H9 (cell line): ENCODE measurements around the gene RBM19. TPM values are rescaled to one million over a fixed set of nuclear protein-coding genes. Genes with fewer than 3 reads are reported as not detected.

Experiments used
- DNase-seq: peaks from one replicate; pipeline ENCODE4 v3.0.0-alpha.2; 2017
- H2AFZ ChIP-seq: one replicate; pipeline ENCODE4 v1.6.1; 2013; ENCODE audit warnings: mild to moderate bottlenecking, low read length, control low read depth, moderate library complexity
- H2AK5ac ChIP-seq: 2 replicates; pipeline ENCODE4 v1.6.1; 2013; ENCODE audit warnings: low read length, control low read depth, mixed read lengths; ENCODE audit not compliant: insufficient read length
- H2BK120ac ChIP-seq: one replicate; pipeline ENCODE4 v1.6.1; 2013; ENCODE audit warnings: low read depth, mild to moderate bottlenecking, low read length, control low read depth, inconsistent platforms; ENCODE audit not compliant: poor library complexity, severe bottlenecking
- H2BK12ac ChIP-seq: 2 replicates; pipeline ENCODE4 v1.6.1; 2013; ENCODE audit warnings: low read length, control low read depth, mixed read lengths, low read depth; ENCODE audit not compliant: insufficient read length
- H2BK15ac ChIP-seq: 2 replicates; pipeline ENCODE4 v1.6.1; 2013; ENCODE audit warnings: low read depth, low read length, control low read depth
- H2BK20ac ChIP-seq: one replicate; pipeline ENCODE4 v1.6.1; 2013; ENCODE audit warnings: low read depth, mild to moderate bottlenecking, low read length, control low read depth, inconsistent platforms; ENCODE audit not compliant: poor library complexity, severe bottlenecking
- H2BK5ac ChIP-seq: 2 replicates; pipeline ENCODE4 v1.6.1; 2013; ENCODE audit warnings: low read length, control low read depth, mixed read lengths; ENCODE audit not compliant: insufficient read length
- H3K14ac ChIP-seq: 2 replicates; pipeline ENCODE4 v1.6.1; 2013; ENCODE audit warnings: low read length, control low read depth; ENCODE audit not compliant: insufficient read depth
- H3K18ac ChIP-seq: 2 replicates; pipeline ENCODE4 v1.6.1; 2013; ENCODE audit warnings: low read depth, mild to moderate bottlenecking, mixed read lengths, low read length, control low read depth; ENCODE audit not compliant: insufficient read length
- H3K23ac ChIP-seq: 2 replicates; pipeline ENCODE4 v1.6.1; 2013; ENCODE audit warnings: low read length, control low read depth, mixed read lengths, low read depth; ENCODE audit not compliant: insufficient read length
- H3K23me2 ChIP-seq: 2 replicates; pipeline ENCODE4 v1.6.1; 2013; ENCODE audit warnings: low read depth, mild to moderate bottlenecking, mixed read lengths, low read length, control low read depth; ENCODE audit not compliant: insufficient read length, poor library complexity, severe bottlenecking
- H3K27ac ChIP-seq: 2 replicates; pipeline ENCODE4 v1.5.1; 2013; ENCODE audit warnings: low read length, control low read depth, mixed read lengths, low read depth; ENCODE audit not compliant: insufficient read length
- H3K27me3 ChIP-seq: 2 replicates; pipeline ENCODE4 v1.6.1; 2013; ENCODE audit warnings: low read length, control low read depth, inconsistent platforms; ENCODE audit not compliant: insufficient read depth
- H3K4ac ChIP-seq: 2 replicates; pipeline ENCODE4 v1.6.1; 2013; ENCODE audit warnings: low read depth, mild to moderate bottlenecking, control low read depth, inconsistent platforms, low read length, moderate library complexity
- H3K4me1 ChIP-seq: 2 replicates; pipeline ENCODE4 v1.6.1; 2013; ENCODE audit warnings: low read length, control low read depth, inconsistent platforms; ENCODE audit not compliant: insufficient read depth
- H3K4me2 ChIP-seq: 2 replicates; pipeline ENCODE4 v1.6.1; 2013; ENCODE audit warnings: low read length, control low read depth, mixed read lengths; ENCODE audit not compliant: insufficient read length, insufficient read depth
- H3K56ac ChIP-seq: 2 replicates; pipeline ENCODE4 v1.6.1; 2013; ENCODE audit warnings: low read depth, mild to moderate bottlenecking, mixed read lengths, low read length, control low read depth; ENCODE audit not compliant: insufficient read length
- H3K79me1 ChIP-seq: 2 replicates; pipeline ENCODE4 v1.6.1; 2013; ENCODE audit warnings: low read depth, mild to moderate bottlenecking, moderate library complexity, low read length, control low read depth, inconsistent platforms; ENCODE audit not compliant: insufficient read depth, poor library complexity, severe bottlenecking
- H3K79me2 ChIP-seq: 2 replicates; pipeline ENCODE4 v1.6.1; 2013; ENCODE audit warnings: low read length, control low read depth, inconsistent platforms; ENCODE audit not compliant: insufficient read depth
- H3K9ac ChIP-seq: 2 replicates; pipeline ENCODE4 v1.6.1; 2013; ENCODE audit warnings: low read length, control low read depth, mixed read lengths; ENCODE audit not compliant: insufficient read length; ENCODE audit errors: extremely low read depth
- H3K9me3 ChIP-seq: one replicate; pipeline ENCODE4 v1.6.1; 2013; ENCODE audit warnings: low read depth, low read length, inconsistent platforms; ENCODE audit not compliant: control insufficient read depth
- H3T11ph ChIP-seq: one replicate; pipeline ENCODE4 v1.6.1; 2013; ENCODE audit warnings: mild to moderate bottlenecking, low read length, control low read depth, inconsistent platforms
- H4K20me1 ChIP-seq: one replicate; pipeline ENCODE4 v1.6.1; 2013; ENCODE audit not compliant: control insufficient read depth, insufficient read length, insufficient read depth
- H4K5ac ChIP-seq: 2 replicates; pipeline ENCODE4 v1.6.1; 2013; ENCODE audit warnings: low read depth, mild to moderate bottlenecking, mixed read lengths, low read length, control low read depth; ENCODE audit not compliant: insufficient read length
- H4K8ac ChIP-seq: replicated peaks from 2 replicates; pipeline ENCODE4 v1.6.1; 2013; ENCODE audit warnings: low read length, control low read depth, mixed read lengths, low read depth; ENCODE audit not compliant: insufficient read length
- H4K91ac ChIP-seq: 2 replicates; pipeline ENCODE4 v1.6.1; 2013; ENCODE audit warnings: low read depth, mild to moderate bottlenecking, moderate library complexity, mixed read lengths, low read length, control low read depth; ENCODE audit not compliant: insufficient read length
- H3K27ac Mint-ChIP-seq, 3 experiments: 2 replicates in 2 of 3; 3 replicates in 1 of 3; pipeline ENCODE4 v1.8.0; 2020 to 2021; ENCODE audit warnings: mixed read lengths in 3 of 3, mild to moderate bottlenecking in 1 of 3, moderate library complexity in 1 of 3
- H3K27me3 Mint-ChIP-seq: 2 replicates; pipeline ENCODE4 v1.8.0; 2021; ENCODE audit warnings: low read depth, mild to moderate bottlenecking, moderate library complexity, mixed read lengths
- H3K36me3 Mint-ChIP-seq, 3 experiments: 2 replicates in 2 of 3; 3 replicates in 1 of 3; pipeline ENCODE4 v1.8.0; 2020 to 2021; ENCODE audit warnings: low read depth in 3 of 3, mixed read lengths in 3 of 3; ENCODE audit not compliant: insufficient read depth in 1 of 3
- H3K4me1 Mint-ChIP-seq, 2 experiments: 2 replicates each; pipeline ENCODE4 v1.8.0; 2020; ENCODE audit warnings: mixed read lengths in 2 of 2
- H3K4me3 Mint-ChIP-seq, 2 experiments: 2 replicates in 1 of 2; 3 replicates in 1 of 2; pipeline ENCODE4 v1.8.0; 2020 to 2021; ENCODE audit warnings: mild to moderate bottlenecking in 2 of 2, mixed read lengths in 2 of 2, moderate library complexity in 1 of 2
- H3K9me3 Mint-ChIP-seq, 2 experiments: 2 replicates in 1 of 2; 3 replicates in 1 of 2; pipeline ENCODE4 v1.8.0; 2020; ENCODE audit warnings: mild to moderate bottlenecking in 2 of 2, mixed read lengths in 2 of 2, moderate library complexity in 1 of 2
- WGBS: extraction: QIAGEN DNeasy Blood & Tissue Kit; methylation state at CpG from one replicate; pipeline ENCODE4 v1.1.7; 2013; ENCODE audit warnings: missing lambda C conversion rate, low lambda C conversion rate, mixed read lengths; ENCODE audit not compliant: insufficient read length; ENCODE audit errors: extremely low coverage; 5-methylcytosine and 5-hydroxymethylcytosine counted together
- total RNA-seq: library from RNA; stranded (reverse); gene quantifications from 2 replicates; pipeline ENCODE4 v1.2.1, GENCODE V29; 2021
- TF ChIP-seq, protein P1 (sequence below): fragments of 200-600 bp; sonication (generic); conservative IDR thresholded peaks from 3 replicates; pipeline ENCODE4 v1.8.0; 2021; ENCODE audit warnings: antibody characterized with exemption, mild to moderate bottlenecking

The RBM19 gene
- total RNA-seq, 1 experiment from 2014 or later = 32.2 TPM

DNA sequence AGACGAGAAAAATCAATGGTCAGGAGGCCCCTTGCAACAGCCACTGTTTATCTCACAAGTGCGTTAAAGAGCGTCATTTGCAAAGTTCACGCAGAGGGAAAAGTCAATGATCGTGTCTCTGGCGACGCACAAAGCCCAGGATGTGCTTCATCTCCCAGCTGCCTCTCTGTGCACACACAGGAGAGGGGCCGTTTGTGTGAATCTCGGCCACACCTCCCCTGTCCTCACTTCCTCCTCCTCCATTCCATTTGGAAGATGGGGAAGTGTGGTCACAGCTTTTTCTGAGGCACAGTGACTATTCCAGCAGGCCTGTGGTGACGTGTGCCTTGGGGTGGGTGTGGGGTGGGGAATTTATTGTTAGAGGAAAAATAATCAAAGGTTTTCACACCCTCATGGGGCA is 90.4 kb downstream of the RBM19 start:
- H3K27ac Mint-ChIP-seq = peak overlapping the region in 1 of 3 experiments; percentile 62; a peak in 2 of 7 replicates
- no peak for DNase-seq
- no peak overlapping the region for H3K4me3 Mint-ChIP-seq

More for the DNA sequence above, 90.4 kb downstream of the RBM19 start:
- Histone ChIP-seq H2BK12ac (no peak overlapping the region), H3K79me2 (no peaks in the 10 kb centered on the region), H3K23me2 (no peaks in the 10 kb centered on the region), H3K56ac (no peak overlapping the region), H3K4me2 (no peak overlapping the region), H2BK5ac (no peak overlapping the region), H3K9ac (no peak overlapping the region), H4K91ac (no peak overlapping the region), H2AK5ac (no peak overlapping the region), H3K14ac (no peak overlapping the region; the same call in 1 of the 2 replicates), H3K23ac (no peak overlapping the region), H3T11ph (no peak overlapping the region), H4K8ac (no peak overlapping the region), H2BK15ac (no peak overlapping the region), H3K9me3 (no peaks in the 10 kb centered on the region), H2AFZ (no peak overlapping the region), H4K5ac (no peak overlapping the region), H3K4ac (no peak overlapping the region), H2BK20ac (no peak overlapping the region), H3K18ac (no peak overlapping the region), H4K20me1 (no peaks in the 10 kb centered on the region), H3K4me1 (no peaks in the 10 kb centered on the region), H3K27me3 (no peaks in the 10 kb centered on the region), H3K27ac (no peak overlapping the region), H2BK120ac (no peak overlapping the region), H3K79me1 (no peaks in the 10 kb centered on the region)
- peaks cover 0 to 2% of the 10 kb centered on the region in 2 experiments; a peak in 2 of 5 replicates for H3K9me3 Mint-ChIP-seq
- TF ChIP-seq, protein P1, sequence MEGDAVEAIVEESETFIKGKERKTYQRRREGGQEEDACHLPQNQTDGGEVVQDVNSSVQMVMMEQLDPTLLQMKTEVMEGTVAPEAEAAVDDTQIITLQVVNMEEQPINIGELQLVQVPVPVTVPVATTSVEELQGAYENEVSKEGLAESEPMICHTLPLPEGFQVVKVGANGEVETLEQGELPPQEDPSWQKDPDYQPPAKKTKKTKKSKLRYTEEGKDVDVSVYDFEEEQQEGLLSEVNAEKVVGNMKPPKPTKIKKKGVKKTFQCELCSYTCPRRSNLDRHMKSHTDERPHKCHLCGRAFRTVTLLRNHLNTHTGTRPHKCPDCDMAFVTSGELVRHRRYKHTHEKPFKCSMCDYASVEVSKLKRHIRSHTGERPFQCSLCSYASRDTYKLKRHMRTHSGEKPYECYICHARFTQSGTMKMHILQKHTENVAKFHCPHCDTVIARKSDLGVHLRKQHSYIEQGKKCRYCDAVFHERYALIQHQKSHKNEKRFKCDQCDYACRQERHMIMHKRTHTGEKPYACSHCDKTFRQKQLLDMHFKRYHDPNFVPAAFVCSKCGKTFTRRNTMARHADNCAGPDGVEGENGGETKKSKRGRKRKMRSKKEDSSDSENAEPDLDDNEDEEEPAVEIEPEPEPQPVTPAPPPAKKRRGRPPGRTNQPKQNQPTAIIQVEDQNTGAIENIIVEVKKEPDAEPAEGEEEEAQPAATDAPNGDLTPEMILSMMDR = no peak
- no peaks in the 10 kb centered on the region for H3K27me3 Mint-ChIP-seq
- peaks cover 0 to 12% of the 10 kb centered on the region in 2 experiments; a peak in 1 of 4 replicates for H3K4me1 Mint-ChIP-seq
- no CpG with 5 or more reads among the region's 10 CpGs for WGBS
- peaks cover 12 to 21% (median 19%) of the 10 kb centered on the region in 3 experiments; a peak in 6 of 7 replicates for H3K36me3 Mint-ChIP-seq
